ENCODE measurements around the gene TGM3.
A peak's percentile ranks its signal among the peaks of the same experiment; 100 is the strongest.

TGM3 gene

GRCh38 chr20:2285613-2286012 is 10.2 kb upstream of the TGM3 start:
- DNase-seq: no peak

GRCh38 chr20:2287504-2287903 is 8.3 kb upstream of the TGM3 start:
- DNase-seq: no peak

GRCh38 chr20:2289475-2289874 is 6.3 kb upstream of the TGM3 start:
- DNase-seq: no peak

GRCh38 chr20:2290486-2290885 is 5.3 kb upstream of the TGM3 start:
- no peak for DNase-seq

- DNase-seq: no peak
Observed at GRCh38 chr20:2292416-2293110, 3.2 kb upstream of the TGM3 start.

GRCh38 chr20:2293486-2293885 is 2.3 kb upstream of the TGM3 start:
- no peak for DNase-seq

- DNase-seq: no peak
Observed at GRCh38 chr20:2293971-2294370, 1.8 kb upstream of the TGM3 start.

- DNase-seq: no peak
Observed at GRCh38 chr20:2295286-2295685, 515 bp upstream of the TGM3 start.

GRCh38 chr20:2296524-2297356 is 939 bp downstream of the TGM3 start:
- DNase-seq: peak in 1 of 2 experiments; percentile 24

GRCh38 chr20:2297357-2297728 is 1.5 kb downstream of the TGM3 start:
- DNase-seq: no peak

- DNase-seq: no peak
Observed at GRCh38 chr20:2298116-2298515, 2.3 kb downstream of the TGM3 start.

- no peak for DNase-seq
Observed at GRCh38 chr20:2298701-2299100, 2.9 kb downstream of the TGM3 start.

- DNase-seq: no peak
Observed at GRCh38 chr20:2299301-2299700, 3.5 kb downstream of the TGM3 start.

GRCh38 chr20:2300002-2300401 is 4.2 kb downstream of the TGM3 start:
- no peak for DNase-seq

- DNase-seq: no peak
Observed at GRCh38 chr20:2300420-2300819, 4.6 kb downstream of the TGM3 start.

GRCh38 chr20:2301164-2301622 is 5.4 kb downstream of the TGM3 start:
- no peak for DNase-seq

GRCh38 chr20:2302384-2303060 is 6.7 kb downstream of the TGM3 start:
- DNase-seq: no peak

GRCh38 chr20:2303673-2304072 is 7.9 kb downstream of the TGM3 start:
- DNase-seq: no peak

GRCh38 chr20:2304180-2304579 is 8.4 kb downstream of the TGM3 start:
- DNase-seq: no peak

- DNase-seq: no peak
Observed at GRCh38 chr20:2305029-2305428, 9.2 kb downstream of the TGM3 start.

GRCh38 chr20:2305479-2305878 is 9.7 kb downstream of the TGM3 start:
- DNase-seq: no peak

GRCh38 chr20:2305946-2306345 is 10.1 kb downstream of the TGM3 start:
- peak; percentile 77 to 90 for DNase-seq

GRCh38 chr20:2307136-2307535 is 11.3 kb downstream of the TGM3 start:
- no peak for DNase-seq

- DNase-seq: no peak
Observed at GRCh38 chr20:2311329-2311728, 15.5 kb downstream of the TGM3 start.

Measured in NCI-H2081 (cell line).